ENCODE results near the gene HSD17B8.

Gene HSD17B8

GRCh38 chr6:33171016-33171879 is 33.2 kb upstream of the HSD17B8 start:
- DNase-seq (ENCODE audit: low read depth, low spot score): no peak

- no peak for DNase-seq (ENCODE audit: low read depth, low spot score)
Measured at GRCh38 chr6:33171880-33172687, 32.4 kb upstream of the HSD17B8 start.

GRCh38 chr6:33172688-33173534 is 31.5 kb upstream of the HSD17B8 start:
- no peak for DNase-seq (ENCODE audit: low read depth, low spot score)

GRCh38 chr6:33173535-33174180 is 30.8 kb upstream of the HSD17B8 start:
- DNase-seq (ENCODE audit: low read depth, low spot score): no peak

GRCh38 chr6:33174784-33175183 is 29.7 kb upstream of the HSD17B8 start:
- DNase-seq (ENCODE audit: low read depth, low spot score): no peak

- DNase-seq (ENCODE audit: low read depth, low spot score): no peak
Measured at GRCh38 chr6:33175436-33176069, 28.9 kb upstream of the HSD17B8 start.

- DNase-seq (ENCODE audit: low read depth, low spot score): no peak
Measured at GRCh38 chr6:33176906-33177305, 27.5 kb upstream of the HSD17B8 start.

GRCh38 chr6:33177552-33178446 is 26.7 kb upstream of the HSD17B8 start:
- DNase-seq (ENCODE audit: low read depth, low spot score): no peak

GRCh38 chr6:33178755-33179475 is 25.5 kb upstream of the HSD17B8 start:
- no peak for DNase-seq (ENCODE audit: low read depth, low spot score)

- DNase-seq (ENCODE audit: low read depth, low spot score): no peak
Measured at GRCh38 chr6:33181141-33181540, 23.3 kb upstream of the HSD17B8 start.

GRCh38 chr6:33183071-33183683 is 21.3 kb upstream of the HSD17B8 start:
- no peak for DNase-seq (ENCODE audit: low read depth, low spot score)

- no peak for DNase-seq (ENCODE audit: low read depth, low spot score)
Measured at GRCh38 chr6:33185190-33185589, 19.3 kb upstream of the HSD17B8 start.

GRCh38 chr6:33185654-33186187 is 18.7 kb upstream of the HSD17B8 start:
- no peak for DNase-seq (ENCODE audit: low read depth, low spot score)

- no peak for DNase-seq (ENCODE audit: low read depth, low spot score)
Measured at GRCh38 chr6:33187809-33188208, 16.6 kb upstream of the HSD17B8 start.

- no peak for DNase-seq (ENCODE audit: low read depth, low spot score)
Measured at GRCh38 chr6:33189164-33189563, 15.3 kb upstream of the HSD17B8 start.

GRCh38 chr6:33189625-33190448 is 14.6 kb upstream of the HSD17B8 start:
- no peak for DNase-seq (ENCODE audit: low read depth, low spot score)

- DNase-seq (ENCODE audit: low read depth, low spot score): no peak
Measured at GRCh38 chr6:33190504-33191107, 13.8 kb upstream of the HSD17B8 start.
